GM12875 (cell line): Measurements from ENCODE around the gene RYR1.

Experiments used
- H3K4me3 ChIP-seq: one replicate; pipeline ENCODE4 v1.5.1; 2011; ENCODE audit warnings: low read depth, low read length, control low read depth
- CTCF ChIP-seq: IDR thresholded peaks from 2 replicates; pipeline ENCODE4 v1.5.1; 2011; ENCODE audit warnings: low read depth, mild to moderate bottlenecking, control low read depth, inconsistent platforms, low read length, moderate library complexity, borderline replicate concordance; ENCODE audit not compliant: insufficient read depth

Gene RYR1

GRCh38 chr19:38616265-38616664 is 182.8 kb downstream of the RYR1 start:
- peak overlapping the region; percentile 66 for H3K4me3 ChIP-seq
- TF ChIP-seq CTCF = no peak

GRCh38 chr19:38617283-38617763 is 183.8 kb downstream of the RYR1 start:
- TF ChIP-seq CTCF = no peak
- peak overlapping the region; percentile 66 for H3K4me3 ChIP-seq

GRCh38 chr19:38617764-38618589 is 184.5 kb downstream of the RYR1 start, which contains the start of gene MAP4K1:
TSS of gene MAP4K1 (minus strand) at chr19:38617953. CDS start at chr19:38617895, 58 bp downstream.
- TF ChIP-seq CTCF = no peak
- H3K4me3 ChIP-seq = peak within 1 kb of the TSS; percentile 93

GRCh38 chr19:38618590-38619360 is 185.3 kb downstream of the RYR1 start, which contains the start of gene EIF3K:
TSS of gene EIF3K (plus strand) at chr19:38619188. CDS start at chr19:38619269, 81 bp downstream.
- TF ChIP-seq CTCF = no peak
- H3K4me3 ChIP-seq = peak within 1 kb of the TSS; percentile 93

GRCh38 chr19:38619361-38620174 is 186.1 kb downstream of the RYR1 start:
- TF ChIP-seq CTCF = no peak

GRCh38 chr19:38624822-38625221 is 191.3 kb downstream of the RYR1 start:
- no peak for TF ChIP-seq CTCF
- H3K4me3 ChIP-seq = no peak overlapping the region

More at GRCh38 chr19:38619361-38620174, 186.1 kb downstream of the RYR1 start:
- H3K4me3 ChIP-seq = peak overlapping the region; percentile 93
